A549 (cell line): ENCODE results near the gene TCEAL1.

Source experiments
- CTCF ChIP-seq: fragments of >200 bp; sonication (Bioruptor Twin); formaldehyde crosslinking; IDR thresholded peaks from 3 replicates; pipeline ENCODE4 v1.5.1; 2016
- EHMT2 ChIP-seq: fragments of 200-600 bp; sonication (generic); IDR thresholded peaks from 2 replicates; pipeline ENCODE4 v1.6.1; 2016; ENCODE audit warnings: antibody characterized with exemption, low read depth, mild to moderate bottlenecking, moderate library complexity
- MYC ChIP-seq: IDR thresholded peaks from 2 replicates; pipeline ENCODE4 v1.6.1; 2012; ENCODE audit warnings: mild to moderate bottlenecking, inconsistent platforms, low read length, improper control_type of control experiment, borderline replicate concordance

GRCh38 chrX:103614999-103615398 is 13.8 kb upstream of the TCEAL1 start:
- TF ChIP-seq EHMT2 (no peak), CTCF (no peak), MYC (no peak)
